GM18858 (cell line): ENCODE measurements around the gene RAB40AL.
A peak's percentile ranks its signal among the peaks of the same experiment; 100 is the strongest.
"Not testable (repeated sequence)": the region's sequence is repeated elsewhere in the genome, so short reads cannot be mapped to it uniquely, and the experiment has no call there.

Source experiments
- ATAC-seq: cut with Tn5 transposase; IDR thresholded peaks from one replicate; pipeline ENCODE4 v1.9.1; 2021; ENCODE audit not compliant: unreplicated experiment

RAB40AL gene, protein sequence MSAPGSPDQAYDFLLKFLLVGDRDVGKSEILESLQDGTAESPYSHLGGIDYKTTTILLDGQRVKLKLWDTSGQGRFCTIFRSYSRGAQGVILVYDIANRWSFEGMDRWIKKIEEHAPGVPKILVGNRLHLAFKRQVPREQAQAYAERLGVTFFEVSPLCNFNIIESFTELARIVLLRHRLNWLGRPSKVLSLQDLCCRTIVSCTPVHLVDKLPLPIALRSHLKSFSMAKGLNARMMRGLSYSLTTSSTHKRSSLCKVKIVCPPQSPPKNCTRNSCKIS

DNA sequence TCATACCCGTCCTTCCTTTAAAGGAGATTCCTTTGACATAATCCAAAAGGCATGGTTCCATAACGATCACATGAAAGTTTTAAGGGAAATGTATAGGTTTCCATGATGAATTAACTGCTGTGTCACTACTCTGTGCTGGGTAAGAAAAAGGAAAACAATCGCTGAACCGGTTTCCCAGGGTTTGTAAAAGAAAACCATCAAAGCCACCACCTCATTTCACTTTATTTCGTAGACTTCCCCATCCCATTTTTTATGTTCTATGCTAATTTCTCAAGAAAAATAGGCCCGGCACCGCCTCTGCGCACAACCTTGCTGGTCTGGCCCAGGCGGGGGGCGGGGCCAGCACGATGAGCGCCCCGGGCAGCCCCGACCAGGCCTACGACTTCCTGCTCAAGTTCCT is at the start of gene RAB40AL:
Gene RAB40AL (plus strand): TSS at position 301 of the 400 bp plus-strand sequence. CDS start 47 bp downstream, at position 348.
- not testable (repeated sequence) for ATAC-seq

DNA sequence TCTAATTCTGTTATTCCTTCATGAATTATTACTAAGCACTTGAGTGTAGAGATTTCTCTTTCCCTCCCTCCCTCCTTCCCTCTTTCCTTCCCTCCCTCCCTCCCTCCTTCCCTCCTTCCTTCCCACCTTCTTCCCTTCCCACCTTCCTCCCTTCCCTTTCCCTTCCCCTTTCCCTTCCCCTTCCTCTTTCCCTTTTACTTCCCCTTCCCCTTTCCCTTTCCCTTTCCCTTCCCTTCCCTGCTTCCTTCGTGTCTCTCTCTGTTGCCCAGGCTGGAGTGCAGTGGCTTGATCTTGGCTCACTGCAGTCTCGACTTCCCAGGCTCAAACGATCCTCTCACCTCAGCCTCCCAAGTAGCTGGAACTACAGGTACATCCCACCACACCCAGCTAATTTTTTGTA is 49.4 kb upstream of the RAB40AL start:
- no peak for ATAC-seq

DNA sequence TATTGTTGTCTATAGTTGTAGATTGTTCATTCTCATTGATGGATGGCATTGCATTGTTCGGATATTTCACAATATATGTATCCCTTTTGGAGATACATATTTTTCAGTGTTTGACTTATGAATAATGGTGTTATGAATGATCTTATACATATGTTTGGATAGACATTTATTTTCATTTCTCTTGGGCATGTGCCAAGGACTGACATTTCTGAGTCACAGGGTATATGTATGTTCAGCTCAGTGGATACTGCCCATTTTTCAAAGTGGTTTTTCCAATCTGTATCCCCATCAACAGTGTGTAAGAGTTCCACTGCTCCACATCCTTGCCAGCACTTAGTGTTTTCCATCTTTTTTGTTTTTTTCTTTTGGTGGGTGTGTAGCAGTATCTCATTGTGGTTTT is 45.0 kb upstream of the RAB40AL start:
- no peak for ATAC-seq

DNA sequence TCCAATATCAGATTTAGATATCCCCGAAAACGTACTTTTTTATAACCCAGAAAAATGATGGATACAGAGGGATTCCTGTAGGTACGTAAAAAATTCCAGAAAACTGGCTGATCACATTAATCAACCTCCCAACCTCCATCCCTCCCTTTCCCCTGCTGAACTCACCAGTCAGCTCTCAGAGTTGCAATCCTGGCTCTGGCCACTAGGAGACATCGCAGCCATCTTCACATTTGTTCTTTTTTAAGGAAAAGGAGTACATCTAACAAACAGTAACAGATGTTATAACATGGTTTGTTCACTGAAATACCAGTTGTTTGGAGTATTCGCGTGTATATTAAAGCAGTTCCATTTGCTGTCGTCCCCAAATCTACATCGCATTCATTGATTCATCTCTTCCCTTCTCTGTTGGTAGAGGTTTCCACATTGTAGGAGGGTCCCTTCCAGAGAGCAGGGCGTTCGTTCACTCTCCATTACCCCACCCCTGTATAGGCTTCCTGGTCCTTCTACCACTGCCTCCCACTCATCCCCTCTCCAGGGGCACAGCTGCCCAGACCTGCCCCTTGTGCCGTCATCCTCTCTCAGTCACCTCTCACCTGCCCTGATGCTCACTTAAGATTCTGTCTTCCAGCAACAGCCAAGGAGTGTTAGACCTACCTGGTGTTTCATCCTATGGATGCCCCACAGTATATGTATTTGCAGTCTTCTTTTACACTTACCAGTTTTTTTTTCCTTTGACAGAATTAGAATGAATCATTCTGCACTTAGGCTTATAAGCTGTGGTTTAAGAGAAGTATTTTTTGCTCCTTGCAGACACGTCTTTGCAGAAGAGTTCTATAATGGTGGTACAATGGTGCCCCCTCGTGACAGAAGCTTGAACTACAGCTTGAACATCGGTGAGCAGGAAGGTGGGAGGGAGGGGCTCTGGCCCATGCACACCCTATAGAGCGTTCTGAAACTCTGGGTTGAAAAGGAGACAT is 36.8 kb upstream of the RAB40AL start:
- peak; percentile 88 for ATAC-seq

DNA sequence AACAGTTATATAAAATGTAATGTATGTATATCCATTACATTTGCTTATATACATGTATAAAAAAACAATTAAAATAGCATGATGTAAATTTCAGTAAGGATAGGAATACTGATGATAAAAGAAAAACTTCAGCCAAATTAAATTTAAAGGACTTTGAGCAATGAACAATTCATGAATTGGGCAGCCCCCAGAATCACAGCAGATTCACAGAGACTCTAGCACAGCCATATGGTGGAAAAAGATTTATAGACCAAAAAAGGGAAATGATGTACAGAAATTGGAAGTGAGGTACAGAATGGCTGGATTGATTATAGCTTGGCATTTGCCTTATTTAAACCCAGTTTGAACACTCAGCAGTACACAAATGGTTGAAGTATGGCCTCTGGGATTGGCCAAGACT is 34.7 kb upstream of the RAB40AL start:
- no peak for ATAC-seq

DNA sequence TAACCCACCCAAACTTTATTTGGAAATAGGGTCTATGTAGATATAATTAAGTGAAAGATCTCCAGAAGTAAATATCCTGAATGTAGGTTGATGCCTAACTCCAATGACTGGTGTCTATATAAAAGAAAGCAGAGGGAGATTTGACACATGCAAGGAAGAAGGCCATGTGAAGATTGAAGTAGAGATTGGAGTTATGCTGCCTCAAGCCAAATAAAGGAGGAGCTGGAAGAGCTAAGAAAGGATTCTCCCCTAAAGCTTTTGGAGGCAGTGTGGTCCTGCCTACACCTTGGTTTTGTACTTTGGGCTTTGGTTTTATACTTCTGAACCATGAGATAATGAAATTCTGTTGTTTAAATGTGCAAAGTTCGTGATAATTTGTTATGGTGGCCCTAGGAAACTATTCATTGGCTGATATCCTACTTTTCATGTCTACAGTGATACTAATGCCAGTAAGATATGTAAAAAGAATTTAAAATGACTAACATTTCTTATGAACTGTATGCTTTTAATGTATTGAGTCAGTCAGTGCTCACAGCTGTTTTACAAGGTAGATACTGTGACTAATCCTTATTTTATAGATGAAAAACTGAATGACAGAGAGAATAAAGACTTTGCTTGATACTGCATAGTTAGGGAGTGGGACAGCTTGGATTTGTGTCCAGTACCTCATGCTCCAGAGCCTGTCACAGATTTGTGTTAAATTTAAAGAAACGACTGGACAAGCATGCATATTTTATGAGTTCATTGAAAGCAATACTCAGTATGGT is 5.9 kb upstream of the RAB40AL start:
- ATAC-seq, result no peak

DNA sequence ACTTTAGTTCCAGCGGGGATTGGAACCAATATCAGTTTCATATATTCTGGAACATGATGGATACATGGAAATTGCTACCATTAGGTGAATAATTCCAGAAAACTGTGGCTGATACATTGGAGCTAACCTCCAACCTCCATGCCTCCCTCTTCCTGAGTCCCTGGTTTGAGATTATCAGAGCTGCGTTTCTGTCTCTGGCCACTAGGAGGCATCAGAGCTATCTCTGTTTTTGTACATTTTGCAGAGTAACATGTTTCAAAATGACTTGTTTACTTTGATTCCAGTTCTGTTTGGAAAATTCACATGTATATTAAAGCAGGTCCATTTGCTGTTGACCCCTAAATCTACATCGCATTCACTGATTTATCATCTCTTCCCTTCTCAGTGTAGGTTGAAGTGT is 2.4 kb upstream of the RAB40AL start:
- no peak for ATAC-seq

DNA sequence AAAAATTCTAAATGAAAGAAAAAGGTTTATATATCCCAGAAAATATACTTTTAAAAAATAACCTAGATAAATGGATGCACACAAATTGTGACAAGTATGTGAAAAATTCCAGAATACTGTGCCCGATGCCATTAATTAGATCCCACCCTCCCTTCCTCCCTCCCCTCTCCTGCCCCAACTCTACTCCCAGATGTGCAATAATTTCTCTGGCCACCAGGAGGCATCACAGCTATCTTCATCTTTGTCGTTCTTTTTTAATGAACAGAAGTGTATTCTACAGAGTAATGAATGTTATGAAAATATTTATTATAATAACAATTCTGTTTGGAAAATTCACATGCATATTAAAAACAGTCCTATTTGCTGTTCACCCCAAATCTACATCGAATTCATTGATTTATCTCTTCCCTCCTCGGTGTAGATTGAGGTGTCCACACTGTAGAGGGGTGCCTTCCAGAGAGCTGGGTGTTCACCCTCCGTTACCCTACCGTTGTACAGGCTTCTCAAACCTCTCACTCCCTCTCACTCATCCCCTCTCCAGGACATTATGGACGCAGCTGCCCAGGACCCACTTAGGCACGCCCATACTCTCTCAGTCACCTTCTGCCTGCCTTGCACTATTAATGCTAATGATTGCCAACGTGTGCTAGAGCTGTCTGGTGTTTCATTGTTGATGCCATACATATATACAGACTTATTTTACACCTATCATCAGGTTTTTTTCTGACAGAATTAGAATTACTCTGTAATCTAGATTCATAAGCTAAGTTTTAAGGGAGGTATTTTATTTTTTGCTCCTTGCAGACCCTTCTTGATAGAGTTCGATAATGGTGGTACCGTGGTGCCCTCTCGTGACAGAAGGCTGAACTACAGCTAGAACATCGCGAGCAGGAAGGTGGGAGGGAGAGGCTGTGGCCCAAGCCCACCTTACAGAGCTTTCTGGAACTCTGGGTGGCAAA is 14.1 kb downstream of the RAB40AL start:
- peak; percentile 58 for ATAC-seq

DNA sequence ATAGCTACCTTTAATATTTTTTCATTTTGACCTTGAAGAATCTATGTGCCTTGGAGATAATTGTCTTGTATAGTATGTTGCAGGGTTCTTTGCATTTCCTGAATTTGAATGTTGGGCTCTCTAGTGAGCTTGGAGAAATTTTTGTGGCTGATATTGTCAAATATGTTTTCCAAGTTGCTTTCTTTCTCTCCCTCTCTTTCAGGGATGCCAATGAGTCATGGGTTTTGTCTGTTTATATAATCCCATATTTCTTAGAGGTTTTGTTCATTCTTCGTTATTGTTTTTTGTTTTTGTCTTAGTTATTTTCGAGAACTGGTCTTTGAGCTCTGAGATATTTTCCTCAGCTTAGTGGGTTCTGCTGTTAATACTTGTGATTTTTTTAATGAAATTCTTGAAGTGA is 20.7 kb downstream of the RAB40AL start:
- no peak for ATAC-seq

DNA sequence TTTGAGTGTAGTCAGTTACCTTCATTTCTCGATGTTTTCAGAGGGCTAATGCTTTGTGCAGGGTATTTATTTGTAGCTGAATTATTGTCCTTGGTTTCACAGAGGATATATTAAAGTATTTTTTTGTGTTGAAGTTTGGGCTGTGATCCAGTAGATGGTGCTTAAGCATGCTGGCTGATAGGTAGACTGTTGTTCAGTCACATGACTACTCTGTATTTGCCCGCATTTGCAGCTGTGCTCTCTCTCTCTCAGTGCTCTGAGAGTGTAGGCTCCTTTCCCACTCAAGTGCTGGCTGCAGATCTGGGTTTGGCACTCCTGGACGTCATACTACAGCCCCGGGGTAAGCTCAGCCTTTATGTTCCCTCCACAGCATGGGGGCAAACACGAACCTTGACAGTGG is 21.7 kb downstream of the RAB40AL start:
- ATAC-seq, result no peak

DNA sequence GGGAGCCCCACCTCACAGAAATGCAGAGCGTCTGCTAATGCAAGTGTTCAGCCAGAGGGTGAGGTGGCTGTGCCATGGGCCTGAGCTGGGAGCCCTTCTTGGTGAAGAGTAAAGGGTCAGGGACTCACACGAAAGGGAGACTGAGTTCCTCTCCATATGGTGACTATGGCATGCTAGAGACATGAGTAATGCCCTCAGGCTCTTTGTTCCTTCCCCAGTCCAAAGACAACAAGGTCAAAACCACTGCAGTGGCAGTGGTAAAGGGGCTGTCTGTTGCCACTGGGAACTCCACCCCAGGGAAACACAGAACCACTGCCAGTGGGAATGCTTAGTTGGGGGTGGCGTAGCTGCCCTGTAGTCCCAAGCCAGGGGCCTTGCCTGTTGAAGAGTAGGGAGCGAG is 22.4 kb downstream of the RAB40AL start:
- ATAC-seq, result no peak

DNA sequence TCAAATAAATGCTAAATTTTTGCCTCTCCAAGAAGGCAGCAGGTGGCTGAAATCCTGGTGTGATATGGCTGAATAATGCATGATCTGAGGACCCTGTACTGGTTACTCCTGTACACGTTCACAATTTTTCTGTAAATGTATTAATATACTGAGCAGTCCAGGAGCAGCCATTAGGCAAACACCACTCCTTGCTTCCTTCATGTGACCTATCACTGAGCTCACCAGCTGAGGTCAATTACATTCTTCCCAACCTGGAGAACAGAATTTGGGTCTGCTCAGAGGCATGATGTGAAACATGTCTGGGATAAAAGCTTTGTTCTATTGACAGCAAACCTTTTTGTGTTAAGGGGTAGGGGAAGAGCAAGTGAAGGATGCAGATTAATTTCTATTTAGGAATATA is 26.9 kb downstream of the RAB40AL start:
- ATAC-seq, result no peak

DNA sequence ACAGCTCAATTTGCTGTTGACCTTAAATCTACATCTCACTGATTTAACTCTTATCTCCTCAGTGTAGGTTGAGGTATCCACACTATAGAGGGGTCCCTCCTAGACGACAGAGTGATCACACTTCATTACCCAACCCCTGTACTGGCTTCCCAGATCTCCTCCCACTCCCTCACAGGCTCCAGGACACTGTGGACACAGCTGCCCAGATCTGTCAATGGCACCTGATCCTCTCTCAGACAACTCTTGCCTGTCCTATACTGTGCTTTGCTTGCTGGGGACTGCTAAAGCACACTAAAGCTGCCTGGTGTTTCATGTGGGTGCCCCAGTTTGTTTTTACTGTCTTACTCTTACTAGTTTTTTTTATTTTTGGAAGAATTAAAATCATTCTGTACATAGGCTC is 27.9 kb downstream of the RAB40AL start:
- ATAC-seq, result no peak

DNA sequence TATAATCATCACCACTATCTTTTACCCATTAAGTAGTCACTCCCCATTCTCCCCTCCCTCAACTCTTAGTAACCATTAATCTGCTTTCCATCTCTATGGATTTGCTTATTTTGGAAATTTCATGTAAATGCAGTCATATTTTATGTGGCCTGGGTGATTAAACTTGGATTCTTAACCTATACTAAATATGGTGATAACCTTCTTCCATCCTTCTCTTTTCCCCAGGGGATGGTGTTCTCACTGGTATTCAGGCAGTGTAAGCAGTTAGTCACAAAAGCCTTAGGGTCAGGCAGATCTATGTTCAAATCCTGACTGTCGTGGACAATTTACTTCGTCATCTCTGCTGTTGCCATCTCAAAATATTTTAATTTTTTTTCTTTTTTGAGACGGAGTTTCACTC is 29.6 kb downstream of the RAB40AL start:
- no peak for ATAC-seq

DNA sequence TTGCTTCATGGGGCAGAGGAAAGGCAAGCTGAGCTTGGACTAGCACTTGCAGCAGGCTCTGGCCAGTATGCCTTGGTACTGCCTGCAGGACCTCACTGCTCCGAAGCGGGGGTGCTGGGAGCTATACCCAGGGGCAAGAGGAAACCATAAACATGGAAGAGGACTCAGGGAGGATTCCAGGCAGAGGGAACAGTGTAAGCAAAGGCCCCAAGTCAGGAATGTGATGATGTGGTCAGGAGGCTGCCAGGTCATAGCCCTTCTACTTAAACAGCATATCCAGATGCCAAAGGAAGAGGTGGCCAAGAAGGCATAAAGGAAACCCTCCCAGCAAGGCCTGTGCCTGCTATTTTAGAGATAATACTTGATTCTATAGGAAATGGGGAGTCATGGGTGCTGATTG is 31.1 kb downstream of the RAB40AL start:
- no peak for ATAC-seq

DNA sequence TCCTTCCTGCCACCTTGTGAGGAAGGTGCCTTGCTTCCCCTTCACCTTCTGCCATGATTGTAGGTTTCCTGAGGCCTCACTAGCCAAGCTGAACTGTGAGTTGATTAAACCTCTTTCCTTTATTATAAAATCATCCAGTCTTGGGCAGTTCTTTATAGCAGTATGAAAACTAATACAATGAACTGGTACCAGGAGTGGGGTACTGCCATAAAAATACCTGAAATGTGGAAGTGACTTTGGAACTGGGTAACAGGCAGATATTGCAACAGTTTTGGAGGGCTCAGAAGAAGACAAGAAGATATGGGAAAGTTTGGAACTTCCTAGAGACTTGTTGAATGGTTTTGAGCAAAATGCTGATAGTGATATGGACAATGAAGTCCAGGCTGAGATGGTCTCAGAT is 34.5 kb downstream of the RAB40AL start:
- ATAC-seq, result not testable (repeated sequence)

DNA sequence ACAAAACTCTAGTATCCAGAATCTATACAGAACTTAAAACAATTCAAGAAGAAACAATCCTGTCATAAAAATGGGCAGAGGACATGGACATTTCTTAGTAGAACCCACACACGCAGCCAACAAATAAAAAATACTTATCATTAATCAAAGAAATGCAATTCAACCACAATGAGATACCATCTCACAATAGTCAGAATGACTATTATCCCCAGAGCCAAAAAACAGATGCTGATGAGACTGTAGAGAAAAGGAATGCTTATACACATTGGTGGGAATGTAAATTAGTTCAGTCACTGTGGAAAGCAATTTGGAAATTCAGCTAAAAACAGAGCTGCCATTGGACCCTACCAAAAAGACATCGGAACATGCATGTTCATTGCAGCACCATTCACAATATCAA is 37.9 kb downstream of the RAB40AL start:
- ATAC-seq, result no peak

DNA sequence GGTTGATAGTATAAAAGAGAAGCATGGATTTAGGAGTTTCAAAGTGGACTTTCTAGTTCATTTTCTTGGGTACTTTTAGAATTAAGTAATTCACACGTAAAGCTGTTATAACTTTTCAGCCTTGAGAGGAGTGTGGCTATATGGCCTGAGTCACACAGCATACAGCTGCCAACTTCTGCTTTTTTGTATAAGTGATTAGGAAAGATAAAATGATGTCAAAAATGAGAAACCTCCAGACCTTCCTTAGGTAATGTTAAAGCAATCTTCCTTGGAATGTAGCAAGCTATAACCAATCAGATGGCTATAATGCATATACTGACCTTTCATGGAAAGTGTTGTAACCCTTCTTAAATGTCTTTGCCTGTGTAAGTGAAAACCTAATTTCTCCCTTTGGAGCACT is 39.2 kb downstream of the RAB40AL start:
- no peak for ATAC-seq

DNA sequence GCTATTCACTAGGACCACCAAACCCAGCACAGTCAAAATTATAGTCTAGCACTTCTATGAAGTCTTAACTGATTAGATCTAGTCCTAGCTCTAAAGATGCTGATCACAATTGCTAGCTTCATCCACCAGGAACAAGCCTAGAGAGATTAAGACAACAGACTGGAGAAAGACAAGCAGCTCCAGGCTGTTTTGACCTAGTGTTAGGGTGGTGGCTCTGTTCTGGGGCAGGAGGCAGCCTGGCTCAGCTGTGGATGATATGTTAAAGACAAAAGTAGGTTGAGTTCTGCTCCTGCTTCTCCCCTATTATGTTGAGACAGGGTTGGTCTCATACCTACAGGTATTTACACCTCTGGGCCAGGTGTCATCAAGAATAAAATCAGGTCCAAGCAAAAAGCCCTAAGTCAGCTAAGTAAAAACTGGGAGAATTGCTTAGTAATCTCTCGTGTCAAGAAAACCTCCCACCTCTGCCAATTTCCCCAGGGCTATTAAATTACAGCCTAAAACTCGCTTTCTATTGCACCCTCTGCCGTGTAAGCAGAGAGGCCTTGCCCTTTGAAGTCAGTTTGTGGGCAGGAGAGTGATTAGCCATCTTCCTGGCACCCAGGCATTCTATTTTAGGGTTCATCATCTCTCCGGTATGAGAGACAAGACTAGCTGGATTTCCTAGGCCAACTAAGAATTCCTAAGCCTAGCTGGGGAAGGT is 39.9 kb downstream of the RAB40AL start:
- ATAC-seq, result no peak

DNA sequence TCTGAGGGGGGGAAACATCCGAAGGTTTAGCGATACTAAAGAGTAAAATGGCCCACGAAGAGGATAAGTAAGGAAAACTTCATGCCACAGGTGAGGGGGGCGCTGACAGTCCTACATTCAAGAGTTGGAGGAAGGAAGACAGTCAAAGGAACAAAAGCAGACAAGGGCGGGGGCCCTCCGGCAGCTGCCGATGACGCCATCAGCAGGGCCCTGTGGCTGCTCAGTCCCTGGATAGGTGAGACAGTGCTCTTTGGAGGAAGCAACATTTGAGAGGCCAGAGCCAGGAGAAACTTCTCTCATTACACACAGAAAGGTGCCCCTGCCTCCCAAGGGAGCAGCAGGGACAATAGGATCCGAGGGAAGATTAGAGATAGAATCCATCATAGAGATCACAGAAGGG is 41.5 kb downstream of the RAB40AL start:
- ATAC-seq, result no peak
